ENCODE data around the gene PLAAT2.

PLAAT2 gene

GRCh38 chr11:63510360-63511047, 52.7 kb downstream of the PLAAT2 start:
- no peaks in the 10 kb centered on the region for H3K9me3 ChIP-seq (ENCODE audit: low read length)
- H3K9ac ChIP-seq (ENCODE audit: low read length), result no peak overlapping the region
- no peaks in the 10 kb centered on the region for H3K27me3 ChIP-seq (ENCODE audit: control insufficient read depth in 1 of 2, insufficient read depth in 2 of 2, low read length in 2 of 2)
- H3K36me3 ChIP-seq (ENCODE audit: insufficient read depth, low read length), result no peaks in the 10 kb centered on the region
- no peak overlapping the region for H3K27ac ChIP-seq (ENCODE audit: low read depth, low read length)
- H3K4me3 ChIP-seq (ENCODE audit: low read depth in 1 of 2, low read length in 2 of 2), result no peak overlapping the region
- peaks cover 4% of the 10 kb centered on the region for H3K4me1 ChIP-seq (ENCODE audit: insufficient read depth, low read length)

- H3K9me3 ChIP-seq (ENCODE audit: low read length), result no peaks in the 10 kb centered on the region
- H3K9ac ChIP-seq (ENCODE audit: low read length), result no peak overlapping the region
- H3K4me1 ChIP-seq (ENCODE audit: insufficient read depth, low read length), result peaks cover 11% of the 10 kb centered on the region
- H3K27ac ChIP-seq (ENCODE audit: low read depth, low read length), result no peak overlapping the region
- H3K36me3 ChIP-seq (ENCODE audit: insufficient read depth, low read length), result no peaks in the 10 kb centered on the region
- H3K4me3 ChIP-seq (ENCODE audit: low read depth in 1 of 2, low read length in 2 of 2), result no peak overlapping the region
- no peaks in the 10 kb centered on the region for H3K27me3 ChIP-seq (ENCODE audit: control insufficient read depth in 1 of 2, insufficient read depth in 2 of 2, low read length in 2 of 2)
Observed at GRCh38 chr11:63508745-63509144, 54.4 kb downstream of the PLAAT2 start.

GRCh38 chr11:63508009-63508408, 55.2 kb downstream of the PLAAT2 start:
- no peaks in the 10 kb centered on the region for H3K9me3 ChIP-seq (ENCODE audit: low read length)
- H3K4me3 ChIP-seq (ENCODE audit: low read depth in 1 of 2, low read length in 2 of 2), result no peak overlapping the region
- H3K27ac ChIP-seq (ENCODE audit: low read depth, low read length), result no peak overlapping the region
- H3K4me1 ChIP-seq (ENCODE audit: insufficient read depth, low read length), result peaks cover 11% of the 10 kb centered on the region
- H3K27me3 ChIP-seq (ENCODE audit: control insufficient read depth in 1 of 2, insufficient read depth in 2 of 2, low read length in 2 of 2), result no peaks in the 10 kb centered on the region
- no peak overlapping the region for H3K9ac ChIP-seq (ENCODE audit: low read length)
- no peaks in the 10 kb centered on the region for H3K36me3 ChIP-seq (ENCODE audit: insufficient read depth, low read length)

- H3K4me3 ChIP-seq (ENCODE audit: low read depth in 1 of 2, low read length in 2 of 2), result no peak overlapping the region
- no peak overlapping the region for H3K9ac ChIP-seq (ENCODE audit: low read length)
- H3K27me3 ChIP-seq (ENCODE audit: control insufficient read depth in 1 of 2, insufficient read depth in 2 of 2, low read length in 2 of 2), result no peaks in the 10 kb centered on the region
- H3K27ac ChIP-seq (ENCODE audit: low read depth, low read length), result no peak overlapping the region
- peaks cover 11% of the 10 kb centered on the region for H3K4me1 ChIP-seq (ENCODE audit: insufficient read depth, low read length)
- H3K9me3 ChIP-seq (ENCODE audit: low read length), result no peaks in the 10 kb centered on the region
- no peaks in the 10 kb centered on the region for H3K36me3 ChIP-seq (ENCODE audit: insufficient read depth, low read length)
Observed at GRCh38 chr11:63507511-63507910, 55.7 kb downstream of the PLAAT2 start.

- Histone ChIP-seq H3K4me3 (ENCODE audit: low read depth in 1 of 2, low read length in 2 of 2) (no peak overlapping the region), H3K9ac (ENCODE audit: low read length) (no peak overlapping the region), H3K27me3 (ENCODE audit: control insufficient read depth in 1 of 2, insufficient read depth in 2 of 2, low read length in 2 of 2) (no peaks in the 10 kb centered on the region), H3K9me3 (ENCODE audit: low read length) (no peaks in the 10 kb centered on the region), H3K36me3 (ENCODE audit: insufficient read depth, low read length) (no peaks in the 10 kb centered on the region), H3K4me1 (ENCODE audit: insufficient read depth, low read length) (peaks cover 11% of the 10 kb centered on the region), H3K27ac (ENCODE audit: low read depth, low read length) (no peak overlapping the region)
Observed at GRCh38 chr11:63506876-63507275, 56.3 kb downstream of the PLAAT2 start.

GRCh38 chr11:63505857-63506528, 57.2 kb downstream of the PLAAT2 start, which contains the start of gene LGALS12:
Gene LGALS12, plus strand, starts transcription at chr11:63506084. Its CDS starts 375 bp downstream, at chr11:63506459.
- Histone ChIP-seq H3K27ac (ENCODE audit: low read depth, low read length) (no peak within 1 kb of the TSS), H3K4me1 (ENCODE audit: insufficient read depth, low read length) (peaks cover 11% of the 10 kb centered on the region), H3K36me3 (ENCODE audit: insufficient read depth, low read length) (no peaks in the 10 kb centered on the region), H3K4me3 (ENCODE audit: low read depth in 1 of 2, low read length in 2 of 2) (no peak within 1 kb of the TSS), H3K9me3 (ENCODE audit: low read length) (no peaks in the 10 kb centered on the region), H3K27me3 (ENCODE audit: control insufficient read depth in 1 of 2, insufficient read depth in 2 of 2, low read length in 2 of 2) (no peaks in the 10 kb centered on the region), H3K9ac (ENCODE audit: low read length) (no peak within 1 kb of the TSS)

GRCh38 chr11:63504933-63505586, 58.1 kb downstream of the PLAAT2 start:
- no peaks in the 10 kb centered on the region for H3K27me3 ChIP-seq (ENCODE audit: control insufficient read depth in 1 of 2, insufficient read depth in 2 of 2, low read length in 2 of 2)
- no peak overlapping the region for H3K4me3 ChIP-seq (ENCODE audit: low read depth in 1 of 2, low read length in 2 of 2)
- H3K36me3 ChIP-seq (ENCODE audit: insufficient read depth, low read length), result no peaks in the 10 kb centered on the region
- H3K9me3 ChIP-seq (ENCODE audit: low read length), result no peaks in the 10 kb centered on the region
- H3K4me1 ChIP-seq (ENCODE audit: insufficient read depth, low read length), result peaks cover 11% of the 10 kb centered on the region
- H3K9ac ChIP-seq (ENCODE audit: low read length), result no peak overlapping the region
- no peak overlapping the region for H3K27ac ChIP-seq (ENCODE audit: low read depth, low read length)

- no peaks in the 10 kb centered on the region for H3K36me3 ChIP-seq (ENCODE audit: insufficient read depth, low read length)
- no peak overlapping the region for H3K9ac ChIP-seq (ENCODE audit: low read length)
- no peak overlapping the region for H3K27ac ChIP-seq (ENCODE audit: low read depth, low read length)
- no peaks in the 10 kb centered on the region for H3K9me3 ChIP-seq (ENCODE audit: low read length)
- no peak overlapping the region for H3K4me3 ChIP-seq (ENCODE audit: low read depth in 1 of 2, low read length in 2 of 2)
- peaks cover 11% of the 10 kb centered on the region for H3K4me1 ChIP-seq (ENCODE audit: insufficient read depth, low read length)
- H3K27me3 ChIP-seq (ENCODE audit: control insufficient read depth in 1 of 2, insufficient read depth in 2 of 2, low read length in 2 of 2), result no peaks in the 10 kb centered on the region
Observed at GRCh38 chr11:63504054-63504453, 59.1 kb downstream of the PLAAT2 start.

- Histone ChIP-seq H3K9ac (ENCODE audit: low read length) (no peak overlapping the region), H3K9me3 (ENCODE audit: low read length) (no peaks in the 10 kb centered on the region), H3K27ac (ENCODE audit: low read depth, low read length) (no peak overlapping the region), H3K4me1 (ENCODE audit: insufficient read depth, low read length) (peaks cover 11% of the 10 kb centered on the region), H3K27me3 (ENCODE audit: control insufficient read depth in 1 of 2, insufficient read depth in 2 of 2, low read length in 2 of 2) (no peaks in the 10 kb centered on the region), H3K4me3 (ENCODE audit: low read depth in 1 of 2, low read length in 2 of 2) (no peak overlapping the region), H3K36me3 (ENCODE audit: insufficient read depth, low read length) (no peaks in the 10 kb centered on the region)
Observed at GRCh38 chr11:63503492-63503891, 59.7 kb downstream of the PLAAT2 start.
